ENCODE measurements around the gene TMEM250.

Gene TMEM250

DNA sequence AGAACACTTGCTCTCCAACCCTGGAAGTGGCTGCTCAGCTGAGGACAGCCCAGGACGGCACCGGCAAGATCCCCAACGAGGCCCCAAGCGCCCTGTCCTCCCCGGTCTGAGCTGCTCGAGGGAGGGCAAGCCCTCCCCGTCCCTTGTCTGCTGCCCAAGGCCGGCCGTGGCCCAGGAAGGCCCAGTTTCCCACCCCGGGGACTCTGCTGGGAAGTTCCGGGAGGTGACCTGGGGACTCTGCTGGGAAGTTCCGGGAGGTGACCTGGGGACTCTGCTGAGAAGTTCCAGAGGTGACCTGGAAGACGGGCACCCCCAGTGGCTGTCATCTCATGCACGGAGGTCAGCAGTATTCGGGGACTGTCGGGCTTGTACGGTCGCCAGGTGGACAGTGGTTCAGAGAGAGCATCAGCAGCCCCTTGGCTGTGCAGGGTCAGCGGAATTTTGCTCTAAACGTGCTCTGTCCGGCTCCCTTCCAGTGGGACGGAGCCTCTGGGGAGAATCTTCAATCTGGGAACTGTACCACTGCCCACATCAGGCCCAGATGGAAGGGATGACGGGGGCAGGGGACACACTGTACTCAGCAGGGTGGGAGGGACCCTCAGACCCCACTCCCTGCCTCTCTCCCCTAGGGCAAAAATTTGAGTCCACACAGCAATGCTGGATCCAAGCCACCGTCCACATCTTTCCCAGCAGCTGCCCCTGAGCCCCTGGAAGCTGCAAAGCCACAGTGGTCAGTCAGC is 30.8 kb downstream of the TMEM250 start:
- in situ Hi-C loops (cut with HindIII; ENCODE audit: low sequenced_read_pairs): no loop called here

DNA sequence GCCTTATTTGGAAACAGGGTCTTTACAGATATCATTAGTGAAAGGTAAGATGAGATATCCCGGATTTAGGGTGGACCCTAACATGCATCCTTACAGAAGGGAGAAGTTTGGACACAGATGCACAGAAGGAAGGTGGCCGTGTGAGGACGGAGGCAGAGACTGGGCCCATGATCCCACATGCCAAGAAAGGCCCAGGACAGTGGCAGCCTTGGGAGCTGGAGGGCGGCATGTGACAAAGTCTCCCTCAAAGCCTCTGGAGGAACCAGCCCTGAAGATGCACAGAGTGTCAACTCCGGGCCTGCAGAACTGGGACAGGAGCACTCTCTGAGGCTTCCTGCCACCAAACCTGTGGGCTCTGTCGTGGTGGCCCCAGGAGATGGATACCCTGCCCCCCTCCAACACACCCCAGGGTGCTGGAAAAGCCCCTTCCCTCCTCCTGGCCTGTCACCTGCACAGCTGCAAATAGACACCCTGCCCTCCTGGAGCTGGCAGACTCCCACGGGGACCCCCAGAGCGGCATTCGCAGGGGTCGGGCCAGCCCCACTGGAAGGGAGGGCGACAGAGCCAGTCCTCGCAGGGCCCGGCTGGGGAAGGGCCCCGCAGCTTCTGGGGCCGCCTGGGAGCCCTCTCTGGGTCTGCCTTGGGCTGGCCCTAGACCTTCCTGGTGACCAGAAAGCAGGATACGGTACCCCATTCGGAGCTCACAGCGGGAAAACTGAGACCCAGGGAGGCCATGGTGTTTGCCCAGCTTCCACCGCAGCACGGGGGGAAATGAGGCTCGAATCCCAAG is 31.5 kb downstream of the TMEM250 start:
- in situ Hi-C loops (cut with HindIII; ENCODE audit: low sequenced_read_pairs): no loop called here

GRCh38 chr9:136086213-136086881 is 32.3 kb downstream of the TMEM250 start:
- in situ Hi-C loops (cut with HindIII; ENCODE audit: low sequenced_read_pairs): no loop called here

GRCh38 chr9:136085815-136086212 is 32.9 kb downstream of the TMEM250 start:
- in situ Hi-C loops (cut with HindIII; ENCODE audit: low sequenced_read_pairs): no loop called here

- in situ Hi-C loops (cut with HindIII; ENCODE audit: low sequenced_read_pairs): no loop called here
Observed at GRCh38 chr9:136084063-136084944, 34.4 kb downstream of the TMEM250 start.

- in situ Hi-C loops (cut with HindIII; ENCODE audit: low sequenced_read_pairs): no loop called here
Observed at GRCh38 chr9:136083558-136084062, 35.1 kb downstream of the TMEM250 start.

GRCh38 chr9:136082496-136083361 is 35.9 kb downstream of the TMEM250 start:
- in situ Hi-C loops (cut with HindIII; ENCODE audit: low sequenced_read_pairs): no loop called here

- in situ Hi-C loops (cut with HindIII; ENCODE audit: low sequenced_read_pairs): no loop called here
Observed at GRCh38 chr9:136081826-136082495, 36.7 kb downstream of the TMEM250 start.

DNA sequence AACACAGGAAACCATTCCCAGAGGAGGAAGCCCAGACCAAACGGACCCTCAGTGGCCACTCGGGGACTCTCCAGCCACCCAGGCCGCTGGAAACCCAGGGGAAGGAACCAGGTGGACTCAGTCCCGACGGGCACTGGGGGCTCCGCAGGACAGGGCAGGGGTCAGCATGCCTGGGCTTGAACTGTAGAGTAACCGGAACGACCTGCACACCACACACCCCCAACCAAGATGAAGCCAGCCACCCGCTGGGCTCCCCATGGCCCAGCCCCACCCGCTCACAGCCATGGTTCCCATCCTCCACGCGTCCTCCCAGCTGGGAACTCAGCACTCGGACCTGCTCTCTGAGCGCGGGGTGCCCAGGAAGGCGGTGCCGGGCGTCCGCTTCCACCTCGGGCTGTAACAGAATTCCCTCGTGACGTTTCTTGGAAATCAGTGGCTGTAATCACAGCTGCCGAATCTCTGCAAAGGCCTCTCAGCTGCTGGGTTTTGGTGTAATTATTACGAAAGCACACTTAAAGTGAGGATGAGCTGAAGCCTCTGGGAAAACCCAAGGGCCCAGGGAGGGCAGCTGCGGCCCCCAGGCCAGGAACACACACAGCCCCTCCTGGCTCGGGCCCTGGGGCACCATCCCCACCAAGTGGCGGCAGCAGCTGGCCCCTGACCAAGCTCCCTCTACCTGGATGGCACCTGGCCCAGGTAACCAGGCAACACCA is 37.4 kb downstream of the TMEM250 start:
- in situ Hi-C loops (cut with HindIII; ENCODE audit: low sequenced_read_pairs): no loop called here

DNA sequence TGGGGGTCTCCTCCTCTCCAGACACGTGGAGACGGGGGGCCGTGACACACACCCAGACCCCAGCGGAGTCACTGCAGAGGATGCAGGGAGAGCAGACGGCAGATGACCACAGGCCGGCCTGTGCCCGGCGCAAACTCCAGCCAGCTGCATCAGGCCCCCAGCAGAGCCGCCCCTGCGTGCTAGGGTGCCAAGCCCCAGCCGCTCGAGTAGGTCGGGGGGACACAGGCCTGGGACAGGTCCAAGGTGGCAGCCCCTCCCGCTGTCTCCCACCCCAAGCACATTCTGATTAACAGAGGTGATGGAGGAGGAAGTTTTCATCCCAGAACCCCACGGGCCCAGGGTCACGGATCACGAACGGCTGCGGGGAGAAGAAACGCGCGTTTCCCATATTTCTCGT is 38.0 kb downstream of the TMEM250 start:
- in situ Hi-C loops (cut with HindIII; ENCODE audit: low sequenced_read_pairs): no loop called here

- in situ Hi-C loops (cut with HindIII; ENCODE audit: low sequenced_read_pairs): loop anchor here (5.0 kb wide), 1 partner anchor 32 kb away; no protein-coding TSS in a partner anchor
Observed at GRCh38 chr9:136079916-136080246, 38.8 kb downstream of the TMEM250 start.

- in situ Hi-C loops (cut with HindIII; ENCODE audit: low sequenced_read_pairs): loop anchor here (5.0 kb wide), 1 partner anchor 33 kb away; no protein-coding TSS in a partner anchor
Observed at GRCh38 chr9:136079211-136079915, 39.3 kb downstream of the TMEM250 start.

- in situ Hi-C loops (cut with HindIII; ENCODE audit: low sequenced_read_pairs): loop anchor here (5.0 kb wide), 1 partner anchor 34 kb away; no protein-coding TSS in a partner anchor
Observed at GRCh38 chr9:136078498-136079011, 40.1 kb downstream of the TMEM250 start.

DNA sequence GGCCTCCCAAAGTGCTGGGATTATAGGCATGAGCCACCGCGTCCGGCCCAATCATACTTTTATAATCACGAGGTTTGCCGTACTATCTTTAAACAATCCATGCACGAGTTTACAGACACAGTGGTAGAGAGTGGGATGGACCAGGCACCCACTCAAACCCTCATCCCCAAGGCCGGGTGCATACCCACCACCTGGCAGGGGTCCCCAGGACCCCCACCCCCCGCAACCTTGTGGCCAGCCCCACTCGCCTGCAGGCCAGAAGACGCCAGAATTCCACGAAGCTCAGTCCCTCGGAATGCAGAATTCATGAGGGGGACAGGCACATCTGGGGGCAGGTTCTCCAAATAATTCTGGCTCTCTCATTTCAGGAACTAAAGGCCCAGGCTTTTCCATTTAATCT is 40.7 kb downstream of the TMEM250 start:
- in situ Hi-C loops (cut with HindIII; ENCODE audit: low sequenced_read_pairs): loop anchor here (5.0 kb wide), 1 partner anchor 34 kb away; no protein-coding TSS in a partner anchor

- in situ Hi-C loops (cut with HindIII; ENCODE audit: low sequenced_read_pairs): loop anchor here (5.0 kb wide), 1 partner anchor 35 kb away; no protein-coding TSS in a partner anchor
Observed at GRCh38 chr9:136077491-136077890, 41.2 kb downstream of the TMEM250 start.

- in situ Hi-C loops (cut with HindIII; ENCODE audit: low sequenced_read_pairs): loop anchor here (5.0 kb wide), 1 partner anchor 36 kb away; no protein-coding TSS in a partner anchor
Observed at GRCh38 chr9:136075881-136076678, 42.6 kb downstream of the TMEM250 start.

All from endothelial cell of hepatic sinusoid (primary cell).